Keratinocyte (primary cell): Measurements from ENCODE around the gene SLC9A8. TPM values are rescaled to one million over a fixed set of nuclear protein-coding genes. Genes with fewer than 3 reads are reported as not detected.

Experiments
- DNase-seq: peaks from one replicate; pipeline ENCODE4 v3.0.0-alpha.2; 2011; ENCODE audit warnings: low read depth, missing footprints, low spot score
- FAIRE-seq: peaks from 2 replicates; lab custom pipeline; 2011; peaks lifted over from hg19 to GRCh38; lab: Jason Lieb, UNC
- H2AFZ ChIP-seq: 2 replicates; pipeline ENCODE4 v1.6.0; 2012; ENCODE audit warnings: low read length, control low read depth, inconsistent platforms; ENCODE audit not compliant: control insufficient read depth
- H3K27ac ChIP-seq: 2 replicates; pipeline ENCODE4 v1.5.1; 2011; ENCODE audit warnings: low read length; ENCODE audit not compliant: control insufficient read depth, insufficient read depth
- H3K27me3 ChIP-seq: 3 replicates; pipeline ENCODE4 v1.6.0; 2011; ENCODE audit warnings: low read length; ENCODE audit not compliant: control insufficient read depth, insufficient read depth; ENCODE audit errors: extremely low read depth
- H3K36me3 ChIP-seq, 2 experiments: 2 replicates in 1 of 2; 3 replicates in 1 of 2; pipeline ENCODE4 v1.5.1; 2011; ENCODE audit warnings: low read length in 2 of 2, mild to moderate bottlenecking in 1 of 2; ENCODE audit not compliant: control insufficient read depth in 2 of 2, insufficient read depth in 2 of 2; ENCODE audit errors: extremely low read depth in 1 of 2
- H3K4me1 ChIP-seq: 3 replicates; pipeline ENCODE4 v1.5.1; 2011; ENCODE audit warnings: low read length; ENCODE audit not compliant: control insufficient read depth, insufficient read depth; ENCODE audit errors: extremely low read depth
- H3K4me2 ChIP-seq: 3 replicates; pipeline ENCODE4 v1.6.0; 2011; ENCODE audit warnings: low read depth, low read length; ENCODE audit not compliant: control insufficient read depth, insufficient read depth; ENCODE audit errors: extremely low read depth
- H3K4me3 ChIP-seq, 3 experiments: fragments of 200-600 bp in 1 of 3; sonication (generic) in 1 of 3; 2 replicates in 2 of 3; 3 replicates in 1 of 3; pipeline ENCODE4 v1.5.1; 2011 to 2016; ENCODE audit warnings: low read length in 3 of 3, mild to moderate bottlenecking in 3 of 3, control low read depth in 2 of 3, inconsistent platforms in 1 of 3, low read depth in 1 of 3, mixed read lengths in 1 of 3, mixed run types in 1 of 3, moderate library complexity in 1 of 3; ENCODE audit not compliant: control insufficient read depth in 2 of 3, insufficient read depth in 2 of 3; ENCODE audit errors: extremely low read depth in 1 of 3
- H3K79me2 ChIP-seq: 2 replicates; pipeline ENCODE4 v1.6.0; 2012; ENCODE audit warnings: low read length; ENCODE audit not compliant: control insufficient read depth, insufficient read depth
- H3K9ac ChIP-seq: 3 replicates; pipeline ENCODE4 v1.6.0; 2011; ENCODE audit warnings: low read length; ENCODE audit not compliant: control insufficient read depth, insufficient read depth; ENCODE audit errors: extremely low read depth
- H3K9me1 ChIP-seq: 3 replicates; pipeline ENCODE4 v1.6.0; 2011; ENCODE audit warnings: low read length; ENCODE audit not compliant: control insufficient read depth, insufficient read depth; ENCODE audit errors: extremely low read depth
- H3K9me3 ChIP-seq: 2 replicates; pipeline ENCODE4 v1.5.1; 2012; ENCODE audit warnings: low read depth, low read length; ENCODE audit not compliant: control insufficient read depth
- H4K20me1 ChIP-seq: 3 replicates; pipeline ENCODE4 v1.6.0; 2011; ENCODE audit warnings: low read length; ENCODE audit not compliant: control insufficient read depth, insufficient read depth; ENCODE audit errors: extremely low read depth
- EZH2 ChIP-seq: IDR thresholded peaks from one replicate; pipeline ENCODE4 v1.6.1; 2012; ENCODE audit warnings: inconsistent platforms, mild to moderate bottlenecking, low read length, moderate library complexity
- dilution Hi-C: fragments of 300-500 bp; cut with MboI; formaldehyde crosslinking; loops from one replicate; pipeline ENCODE4 v1.7.0; 2020; ENCODE audit warnings: low sequenced_read_pairs; ENCODE audit not compliant: extremely low pct_ligation_motif_present
- polyA plus RNA-seq, 5 experiments: library from polyadenylated mRNA; depleted of rRNA in 3 of 5; stranded (reverse) in 3 of 5; stranded (forward) in 1 of 5; unstranded in 1 of 5; fragments of >200 nt; gene quantifications; 1 replicate in 1 of 5; 2 replicates in 3 of 5; 3 replicates in 1 of 5; pipeline versions ENCODE4 v1.2.1 to v1.2.3, GENCODE V29; 2011 to 2012; ENCODE audit warnings: missing spikeins in 2 of 5, low read depth in 1 of 5, low replicate concordance in 1 of 5
- TF ChIP-seq, protein P1 (sequence below), 3 experiments: IDR thresholded peaks in 1 of 3; conservative IDR thresholded peaks in 1 of 3; optimal IDR thresholded peaks in 1 of 3; 2 replicates in 2 of 3; 3 replicates in 1 of 3; pipeline versions ENCODE3 to v1.5.1; 2011; ENCODE audit warnings: low read length in 3 of 3, mild to moderate bottlenecking in 3 of 3, moderate library complexity in 2 of 3, control low read depth in 1 of 3, inconsistent platforms in 1 of 3; ENCODE audit not compliant: insufficient read depth in 2 of 3; ENCODE audit errors: extremely low read depth in 1 of 3

SLC9A8 gene
- polyA plus RNA-seq, 1 donor (not counting 4 experiments of a cell fraction or from before 2014, with no cell fraction given): 1.9 TPM

GRCh38 chr20:49775229-49775693 is 37.4 kb upstream of the SLC9A8 start:
- Histone ChIP-seq H3K4me1 (peaks cover 12% of the 10 kb centered on the region), H3K27me3 (no peaks in the 10 kb centered on the region), H3K4me2 (no peak overlapping the region), H3K4me3 (no peak overlapping the region), H3K9me1 (no peaks in the 10 kb centered on the region), H3K36me3 (no peaks in the 10 kb centered on the region), H3K27ac (no peak overlapping the region), H4K20me1 (no peaks in the 10 kb centered on the region), H3K9ac (no peak overlapping the region), H2AFZ (no peak overlapping the region), H3K9me3 (no peaks in the 10 kb centered on the region), H3K79me2 (no peaks in the 10 kb centered on the region)
- FAIRE-seq (no peak), DNase-seq (no peak)
- no peak for TF ChIP-seq EZH2
- TF ChIP-seq, protein P1, sequence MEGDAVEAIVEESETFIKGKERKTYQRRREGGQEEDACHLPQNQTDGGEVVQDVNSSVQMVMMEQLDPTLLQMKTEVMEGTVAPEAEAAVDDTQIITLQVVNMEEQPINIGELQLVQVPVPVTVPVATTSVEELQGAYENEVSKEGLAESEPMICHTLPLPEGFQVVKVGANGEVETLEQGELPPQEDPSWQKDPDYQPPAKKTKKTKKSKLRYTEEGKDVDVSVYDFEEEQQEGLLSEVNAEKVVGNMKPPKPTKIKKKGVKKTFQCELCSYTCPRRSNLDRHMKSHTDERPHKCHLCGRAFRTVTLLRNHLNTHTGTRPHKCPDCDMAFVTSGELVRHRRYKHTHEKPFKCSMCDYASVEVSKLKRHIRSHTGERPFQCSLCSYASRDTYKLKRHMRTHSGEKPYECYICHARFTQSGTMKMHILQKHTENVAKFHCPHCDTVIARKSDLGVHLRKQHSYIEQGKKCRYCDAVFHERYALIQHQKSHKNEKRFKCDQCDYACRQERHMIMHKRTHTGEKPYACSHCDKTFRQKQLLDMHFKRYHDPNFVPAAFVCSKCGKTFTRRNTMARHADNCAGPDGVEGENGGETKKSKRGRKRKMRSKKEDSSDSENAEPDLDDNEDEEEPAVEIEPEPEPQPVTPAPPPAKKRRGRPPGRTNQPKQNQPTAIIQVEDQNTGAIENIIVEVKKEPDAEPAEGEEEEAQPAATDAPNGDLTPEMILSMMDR (optimal IDR thresholded peaks at IDR 0.05 in 1 of 3, IDR thresholded peaks at IDR 0.05 in 1 of 3, conservative IDR thresholded peaks at IDR 0.05 in 1 of 3; ENCODE audit: extremely low read depth in 1 of 3, insufficient read depth in 2 of 3, low read length in 3 of 3): no peak
- dilution Hi-C loops: no loop called here

DNA sequence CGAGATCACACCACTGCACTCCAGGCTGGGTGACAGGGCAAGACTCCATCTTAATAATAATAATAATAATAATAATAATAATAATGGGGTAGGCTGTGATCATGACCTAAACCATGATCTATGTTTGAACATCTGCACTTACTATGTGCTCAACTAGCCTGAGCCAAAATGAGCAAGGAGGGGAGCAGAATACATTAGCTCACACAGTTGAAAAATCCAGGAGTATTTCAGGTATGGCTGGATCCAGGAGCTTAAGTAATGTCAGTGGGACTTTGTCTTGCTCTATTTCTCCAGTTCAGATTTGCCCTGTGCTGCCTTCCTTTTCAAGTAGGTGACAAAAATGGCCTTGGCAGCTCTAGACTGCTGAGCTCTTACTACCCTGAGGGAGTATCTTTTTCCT is 32.7 kb upstream of the SLC9A8 start:
- H3K79me2 ChIP-seq: no peaks in the 10 kb centered on the region
- no peak for DNase-seq
- dilution Hi-C loops: no loop called here
- H3K9ac ChIP-seq: no peak overlapping the region
- no peak overlapping the region for H3K4me2 ChIP-seq
- FAIRE-seq: no peak
- no peaks in the 10 kb centered on the region for H3K36me3 ChIP-seq
- H3K9me1 ChIP-seq: no peaks in the 10 kb centered on the region
- no peak overlapping the region for H2AFZ ChIP-seq
- peaks cover 5% of the 10 kb centered on the region for H3K4me1 ChIP-seq
- H3K27ac ChIP-seq: no peak overlapping the region
- H3K9me3 ChIP-seq: no peaks in the 10 kb centered on the region
- no peaks in the 10 kb centered on the region for H4K20me1 ChIP-seq
- H3K4me3 ChIP-seq: no peak overlapping the region
- TF ChIP-seq, protein P1 (optimal IDR thresholded peaks at IDR 0.05 in 1 of 3, IDR thresholded peaks at IDR 0.05 in 1 of 3, conservative IDR thresholded peaks at IDR 0.05 in 1 of 3; ENCODE audit: extremely low read depth in 1 of 3, insufficient read depth in 2 of 3, low read length in 3 of 3): no peak
- no peaks in the 10 kb centered on the region for H3K27me3 ChIP-seq
